DMS 273 treated with DMSO at 0.1 percent for 48 hours (cell line): ENCODE data around the gene PCDHA6.
A peak's percentile ranks its signal among the peaks of the same experiment; 100 is the strongest.
"Not testable (repeated sequence)": the region's sequence is repeated elsewhere in the genome, so short reads cannot be mapped to it uniquely, and the experiment has no call there.

Experiments used
- DNase-seq: peaks from one replicate; lab custom pipeline; 2025; lab: John Stamatoyannopoulos, UW

The PCDHA6 gene, protein sequence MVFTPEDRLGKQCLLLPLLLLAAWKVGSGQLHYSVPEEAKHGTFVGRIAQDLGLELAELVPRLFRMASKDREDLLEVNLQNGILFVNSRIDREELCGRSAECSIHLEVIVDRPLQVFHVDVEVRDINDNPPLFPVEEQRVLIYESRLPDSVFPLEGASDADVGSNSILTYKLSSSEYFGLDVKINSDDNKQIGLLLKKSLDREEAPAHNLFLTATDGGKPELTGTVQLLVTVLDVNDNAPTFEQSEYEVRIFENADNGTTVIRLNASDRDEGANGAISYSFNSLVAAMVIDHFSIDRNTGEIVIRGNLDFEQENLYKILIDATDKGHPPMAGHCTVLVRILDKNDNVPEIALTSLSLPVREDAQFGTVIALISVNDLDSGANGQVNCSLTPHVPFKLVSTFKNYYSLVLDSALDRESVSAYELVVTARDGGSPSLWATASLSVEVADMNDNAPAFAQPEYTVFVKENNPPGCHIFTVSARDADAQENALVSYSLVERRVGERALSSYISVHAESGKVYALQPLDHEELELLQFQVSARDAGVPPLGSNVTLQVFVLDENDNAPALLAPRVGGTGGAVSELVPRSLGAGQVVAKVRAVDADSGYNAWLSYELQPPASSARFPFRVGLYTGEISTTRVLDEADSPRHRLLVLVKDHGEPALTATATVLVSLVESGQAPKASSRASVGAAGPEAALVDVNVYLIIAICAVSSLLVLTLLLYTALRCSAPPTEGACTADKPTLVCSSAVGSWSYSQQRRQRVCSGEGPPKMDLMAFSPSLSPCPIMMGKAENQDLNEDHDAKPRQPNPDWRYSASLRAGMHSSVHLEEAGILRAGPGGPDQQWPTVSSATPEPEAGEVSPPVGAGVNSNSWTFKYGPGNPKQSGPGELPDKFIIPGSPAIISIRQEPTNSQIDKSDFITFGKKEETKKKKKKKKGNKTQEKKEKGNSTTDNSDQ

DNA sequence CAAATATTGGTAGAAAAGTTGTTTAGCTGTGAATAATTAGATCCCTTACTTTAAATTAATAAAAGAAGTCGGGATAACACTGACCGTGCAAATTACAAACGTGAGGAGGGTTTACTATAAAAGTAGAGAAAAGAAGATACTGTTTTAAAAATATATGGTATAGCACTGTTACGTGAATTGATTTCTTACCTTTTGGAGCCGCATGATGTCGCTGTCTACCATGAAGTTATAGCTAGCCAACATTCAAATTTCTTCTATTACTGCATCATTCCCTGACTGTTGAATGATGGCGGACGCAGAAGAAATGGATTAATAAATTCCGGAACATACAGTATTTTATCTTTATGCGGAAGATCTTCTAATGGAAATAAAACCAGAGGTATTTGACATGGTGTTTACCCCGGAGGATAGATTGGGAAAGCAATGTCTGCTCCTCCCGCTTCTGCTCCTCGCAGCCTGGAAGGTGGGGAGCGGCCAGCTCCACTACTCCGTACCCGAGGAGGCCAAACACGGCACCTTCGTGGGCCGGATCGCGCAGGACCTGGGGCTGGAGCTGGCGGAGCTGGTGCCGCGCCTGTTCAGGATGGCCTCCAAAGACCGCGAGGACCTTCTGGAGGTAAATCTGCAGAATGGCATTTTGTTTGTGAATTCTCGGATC, at the start of gene PCDHA6:
Gene PCDHA6 (plus strand): TSS at position 257 of the 658 bp plus-strand sequence. CDS start 132 bp downstream, at position 389.
- no peak for DNase-seq

DNA sequence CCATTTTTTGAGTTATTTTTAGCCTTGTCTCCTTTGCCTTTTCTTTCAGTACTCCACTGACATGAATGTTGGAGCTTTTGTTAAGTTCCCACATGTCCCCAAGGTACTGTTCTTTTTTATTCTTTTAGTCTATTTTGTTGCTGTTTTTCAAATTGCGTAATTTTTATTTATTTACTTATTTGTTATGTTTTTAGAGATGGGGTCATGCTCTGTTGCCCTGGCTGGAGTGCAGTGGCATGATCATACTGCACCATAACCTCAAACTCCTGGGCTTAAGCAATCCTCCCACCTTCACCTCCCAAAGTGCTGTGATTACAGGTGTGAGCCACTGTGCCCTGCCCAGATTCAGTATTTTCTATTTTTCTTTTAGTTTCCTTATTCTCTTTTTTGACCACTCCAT, 47.2 kb upstream of the PCDHA6 start:
- no peak for DNase-seq

DNA sequence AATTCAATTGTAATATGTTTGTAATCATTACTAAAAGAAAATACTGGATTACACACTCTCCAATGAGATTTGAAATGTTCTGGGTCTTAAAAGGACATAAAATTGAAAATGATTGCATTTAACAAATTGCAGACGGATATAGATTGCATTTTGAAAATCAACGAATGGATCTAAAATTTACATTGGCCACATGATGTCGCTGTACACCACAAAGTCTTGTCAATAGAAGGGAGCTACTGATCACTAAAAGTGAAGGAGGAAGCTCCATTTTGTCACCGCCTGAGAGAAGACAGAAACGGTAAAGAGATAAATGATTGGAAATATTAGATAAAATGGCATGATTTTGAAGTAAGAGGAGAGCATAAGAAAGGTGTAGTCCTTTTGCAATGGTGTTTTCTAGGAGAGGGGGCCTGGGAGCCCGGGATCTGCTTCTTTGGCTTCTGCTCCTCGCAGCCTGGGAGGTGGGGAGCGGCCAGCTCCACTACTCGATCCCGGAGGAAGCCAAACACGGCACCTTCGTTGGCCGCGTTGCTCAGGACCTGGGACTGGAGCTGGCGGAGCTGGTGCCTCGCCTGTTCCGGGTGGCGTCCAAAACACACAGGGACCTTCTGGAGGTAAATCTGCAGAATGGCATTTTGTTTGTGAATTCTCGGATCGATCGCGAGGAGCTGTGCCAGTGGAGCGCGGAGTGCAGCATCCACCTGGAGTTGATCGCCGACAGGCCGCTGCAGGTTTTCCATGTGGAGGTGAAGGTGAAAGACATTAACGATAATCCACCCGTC, 41.7 kb upstream of the PCDHA6 start, which contains the start of gene PCDHA1:
Gene PCDHA1 (plus strand): TSS at position 236 of the 782 bp plus-strand sequence.
- no peak for DNase-seq

DNA sequence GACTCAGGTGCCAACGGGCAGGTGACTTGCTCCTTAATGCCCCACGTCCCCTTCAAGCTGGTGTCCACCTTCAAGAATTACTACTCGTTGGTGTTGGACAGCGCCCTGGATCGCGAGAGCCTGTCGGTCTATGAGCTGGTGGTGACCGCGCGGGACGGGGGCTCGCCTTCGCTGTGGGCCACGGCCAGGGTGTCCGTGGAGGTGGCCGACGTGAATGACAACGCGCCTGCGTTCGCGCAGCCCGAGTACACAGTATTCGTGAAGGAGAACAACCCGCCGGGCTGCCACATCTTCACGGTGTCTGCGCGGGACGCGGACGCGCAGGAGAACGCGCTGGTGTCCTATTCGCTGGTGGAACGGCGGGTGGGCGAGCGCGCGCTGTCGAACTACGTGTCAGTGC, 40.3 kb upstream of the PCDHA6 start:
- DNase-seq: not testable (repeated sequence)

DNA sequence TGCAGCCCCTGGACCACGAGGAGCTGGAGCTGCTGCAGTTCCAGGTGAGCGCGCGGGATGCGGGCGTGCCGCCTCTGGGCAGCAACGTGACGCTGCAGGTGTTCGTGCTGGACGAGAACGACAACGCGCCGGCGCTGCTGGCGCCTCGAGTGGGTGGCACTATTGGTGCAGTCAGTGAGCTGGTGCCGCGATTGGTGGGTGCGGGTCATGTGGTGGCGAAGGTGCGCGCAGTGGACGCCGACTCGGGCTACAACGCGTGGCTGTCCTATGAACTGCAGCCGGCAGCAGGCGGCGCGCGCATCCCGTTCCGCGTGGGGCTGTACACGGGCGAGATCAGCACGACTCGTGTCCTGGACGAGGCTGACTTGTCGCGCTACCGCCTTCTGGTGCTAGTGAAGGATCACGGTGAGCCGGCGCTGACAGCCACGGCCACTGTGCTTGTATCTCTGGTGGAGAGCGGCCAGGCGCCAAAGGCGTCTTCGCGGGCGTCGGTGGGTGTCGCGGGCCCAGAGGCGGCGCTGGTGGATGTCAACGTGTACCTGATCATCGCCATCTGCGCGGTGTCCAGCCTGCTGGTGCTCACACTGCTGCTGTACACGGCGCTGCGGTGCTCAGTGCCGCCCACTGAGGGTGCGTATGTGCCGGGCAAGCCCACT, 39.8 kb upstream of the PCDHA6 start:
- DNase-seq: not testable (repeated sequence)

- DNase-seq: no peak
Measured at GRCh38 chr5:140791089-140791488, 36.7 kb upstream of the PCDHA6 start.

DNA sequence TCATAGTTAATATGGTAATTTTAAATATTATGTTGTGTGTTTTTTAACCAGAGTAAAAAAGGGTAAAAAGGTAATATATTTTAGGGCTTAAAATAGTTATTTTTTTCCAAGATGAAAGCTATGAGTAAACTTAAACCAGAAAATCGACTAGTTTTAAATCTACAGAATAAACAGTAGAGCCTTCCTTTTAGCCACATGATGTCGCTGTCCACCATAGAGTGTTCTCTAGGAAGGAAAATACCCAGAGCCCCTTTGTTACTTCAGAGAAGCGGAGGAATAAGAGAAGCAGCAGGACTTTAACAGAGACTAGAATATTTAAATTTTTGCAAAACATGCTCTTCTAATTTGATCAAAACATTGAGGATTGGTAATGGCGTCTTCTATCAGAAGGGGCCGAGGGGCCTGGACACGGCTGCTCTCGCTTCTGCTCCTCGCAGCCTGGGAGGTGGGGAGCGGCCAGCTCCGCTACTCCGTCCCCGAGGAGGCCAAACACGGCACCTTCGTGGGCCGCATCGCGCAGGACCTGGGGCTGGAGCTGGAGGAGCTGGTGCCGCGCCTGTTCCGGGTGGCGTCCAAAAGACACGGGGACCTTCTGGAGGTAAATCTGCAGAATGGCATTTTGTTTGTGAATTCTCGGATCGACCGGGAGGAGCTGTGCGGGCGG, 33.0 kb upstream of the PCDHA6 start, which contains the start of gene PCDHA2:
Gene PCDHA2 (plus strand): TSS at position 258 of the 664 bp plus-strand sequence.
- DNase-seq: peak; percentile 41

- peak; percentile 33 for DNase-seq
Measured at GRCh38 chr5:140795259-140795641, 32.5 kb upstream of the PCDHA6 start.

DNA sequence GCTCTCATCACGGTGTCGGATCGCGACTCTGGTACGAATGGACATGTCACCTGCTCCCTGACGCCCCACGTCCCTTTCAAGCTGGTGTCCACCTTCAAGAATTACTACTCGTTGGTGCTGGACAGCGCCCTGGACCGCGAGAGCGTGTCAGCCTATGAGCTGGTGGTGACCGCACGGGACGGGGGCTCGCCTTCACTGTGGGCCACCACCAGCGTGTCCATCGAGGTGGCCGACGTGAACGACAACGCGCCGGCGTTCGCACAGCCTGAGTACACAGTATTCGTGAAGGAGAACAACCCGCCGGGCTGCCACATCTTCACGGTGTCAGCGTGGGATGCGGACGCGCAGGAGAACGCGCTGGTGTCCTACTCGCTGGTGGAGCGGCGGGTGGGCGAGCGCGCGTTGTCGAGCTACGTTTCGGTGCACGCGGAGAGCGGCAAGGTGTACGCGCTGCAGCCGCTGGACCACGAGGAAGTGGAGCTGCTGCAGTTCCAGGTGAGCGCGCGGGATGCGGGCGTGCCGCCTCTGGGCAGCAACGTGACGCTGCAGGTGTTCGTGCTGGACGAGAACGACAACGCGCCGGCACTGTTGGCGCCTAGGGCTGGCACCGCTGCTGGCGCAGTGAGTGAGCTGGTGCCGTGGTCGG, 31.6 kb upstream of the PCDHA6 start:
- not testable (repeated sequence) for DNase-seq

- no peak for DNase-seq
Measured at GRCh38 chr5:140796718-140797095, 31.1 kb upstream of the PCDHA6 start.

DNA sequence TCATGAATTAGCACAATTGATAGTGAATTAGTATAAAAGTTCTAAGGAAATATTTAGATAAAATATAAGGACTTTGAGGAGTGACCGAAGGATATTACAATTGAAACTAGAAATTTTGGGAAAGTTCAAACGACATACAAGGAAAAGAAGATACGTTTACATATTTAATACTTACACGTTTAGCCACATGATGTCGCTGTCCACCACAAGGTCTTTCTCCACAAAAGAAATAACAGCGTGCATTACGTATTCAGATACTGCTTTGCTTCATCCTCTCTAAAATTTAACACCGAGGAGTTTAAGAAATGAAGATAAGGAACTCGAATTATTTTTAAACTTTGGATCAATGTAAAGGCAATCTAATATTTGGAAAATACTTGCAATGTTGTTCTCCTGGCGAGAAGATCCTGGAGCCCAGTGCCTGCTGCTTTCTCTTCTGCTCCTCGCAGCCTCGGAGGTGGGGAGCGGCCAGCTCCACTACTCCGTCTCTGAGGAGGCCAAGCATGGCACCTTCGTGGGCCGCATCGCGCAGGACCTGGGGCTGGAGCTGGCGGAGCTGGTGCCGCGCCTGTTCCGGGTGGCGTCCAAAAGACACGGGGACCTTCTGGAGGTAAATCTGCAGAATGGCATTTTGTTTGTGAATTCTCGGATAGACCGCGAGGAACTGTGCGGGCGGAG, 26.8 kb upstream of the PCDHA6 start, which contains the start of gene PCDHA3:
Gene PCDHA3 (plus strand): TSS at position 242 of the 678 bp plus-strand sequence.
- no peak for DNase-seq

DNA sequence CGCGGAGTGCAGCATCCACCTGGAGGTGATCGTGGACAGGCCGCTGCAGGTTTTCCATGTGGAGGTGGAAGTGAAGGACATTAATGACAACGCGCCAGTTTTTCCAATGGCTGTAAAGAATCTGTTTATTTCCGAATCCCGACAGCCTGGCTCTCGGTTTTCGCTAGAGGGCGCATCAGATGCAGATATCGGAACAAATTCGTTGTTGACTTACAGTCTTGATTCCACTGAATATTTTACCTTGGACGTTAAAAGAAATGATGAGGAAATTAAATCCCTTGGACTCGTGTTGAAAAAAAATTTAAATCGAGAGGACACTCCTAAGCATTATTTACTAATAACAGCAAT, 26.3 kb upstream of the PCDHA6 start:
- no peak for DNase-seq

DNA sequence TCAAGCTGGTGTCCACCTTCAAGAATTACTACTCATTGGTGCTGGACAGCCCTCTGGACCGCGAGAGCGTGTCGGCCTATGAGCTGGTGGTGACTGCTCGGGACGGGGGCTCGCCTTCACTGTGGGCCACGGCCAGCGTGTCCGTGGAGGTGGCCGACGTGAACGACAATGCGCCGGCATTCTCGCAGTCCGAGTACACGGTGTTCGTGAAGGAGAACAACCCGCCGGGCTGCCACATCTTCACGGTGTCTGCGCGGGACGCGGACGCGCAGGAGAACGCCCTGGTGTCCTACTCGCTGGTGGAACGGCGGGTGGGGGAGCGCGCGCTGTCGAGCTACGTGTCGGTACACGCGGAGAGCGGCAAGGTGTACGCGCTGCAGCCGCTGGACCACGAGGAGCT, 25.4 kb upstream of the PCDHA6 start:
- DNase-seq: not testable (repeated sequence)

DNA sequence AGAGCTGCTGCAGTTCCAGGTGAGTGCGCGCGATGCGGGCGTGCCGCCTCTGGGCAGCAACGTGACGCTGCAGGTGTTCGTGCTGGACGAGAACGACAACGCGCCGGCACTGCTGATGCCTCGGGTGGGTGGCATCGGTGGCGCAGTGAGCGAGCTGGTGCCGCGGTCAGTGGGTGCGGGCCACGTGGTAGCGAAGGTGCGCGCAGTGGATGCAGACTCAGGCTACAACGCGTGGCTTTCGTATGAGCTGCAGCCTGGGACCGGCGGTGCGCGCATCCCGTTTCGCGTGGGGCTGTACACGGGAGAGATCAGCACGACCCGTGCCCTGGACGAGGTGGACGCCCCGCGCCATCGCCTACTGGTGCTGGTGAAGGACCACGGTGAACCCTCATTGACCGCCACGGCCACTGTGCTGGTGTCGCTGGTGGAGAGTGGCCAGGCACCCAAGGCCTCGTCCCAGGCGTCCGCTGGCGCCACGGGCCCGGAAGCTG, 24.9 kb upstream of the PCDHA6 start:
- DNase-seq: no peak

- no peak for DNase-seq
Measured at GRCh38 chr5:140806834-140807775, 20.7 kb upstream of the PCDHA6 start, which contains the start of gene PCDHA4. TSS of gene PCDHA4 (plus strand) at chr5:140807068.

DNA sequence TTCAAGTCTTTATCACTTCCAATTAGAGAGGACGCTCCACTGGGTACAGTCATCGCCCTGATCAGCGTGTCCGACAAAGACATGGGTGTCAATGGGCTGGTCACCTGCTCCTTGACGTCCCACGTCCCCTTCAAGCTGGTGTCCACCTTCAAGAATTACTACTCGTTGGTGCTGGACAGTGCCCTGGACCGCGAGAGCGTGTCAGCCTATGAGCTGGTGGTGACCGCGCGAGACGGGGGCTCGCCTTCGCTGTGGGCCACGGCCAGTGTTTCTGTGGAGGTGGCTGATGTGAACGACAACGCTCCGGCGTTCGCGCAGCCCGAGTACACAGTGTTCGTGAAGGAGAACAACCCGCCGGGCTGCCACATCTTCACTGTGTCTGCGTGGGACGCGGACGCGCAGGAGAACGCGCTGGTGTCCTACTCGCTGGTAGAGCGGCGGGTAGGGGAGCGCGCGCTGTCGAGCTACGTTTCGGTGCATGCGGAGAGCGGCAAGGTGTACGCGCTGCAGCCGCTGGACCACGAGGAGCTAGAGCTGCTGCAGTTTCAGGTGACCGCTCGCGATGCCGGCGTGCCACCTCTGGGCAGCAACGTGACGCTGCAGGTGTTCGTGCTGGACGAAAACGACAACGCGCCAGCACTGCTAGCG, 19.4 kb upstream of the PCDHA6 start:
- DNase-seq: not testable (repeated sequence)

DNA sequence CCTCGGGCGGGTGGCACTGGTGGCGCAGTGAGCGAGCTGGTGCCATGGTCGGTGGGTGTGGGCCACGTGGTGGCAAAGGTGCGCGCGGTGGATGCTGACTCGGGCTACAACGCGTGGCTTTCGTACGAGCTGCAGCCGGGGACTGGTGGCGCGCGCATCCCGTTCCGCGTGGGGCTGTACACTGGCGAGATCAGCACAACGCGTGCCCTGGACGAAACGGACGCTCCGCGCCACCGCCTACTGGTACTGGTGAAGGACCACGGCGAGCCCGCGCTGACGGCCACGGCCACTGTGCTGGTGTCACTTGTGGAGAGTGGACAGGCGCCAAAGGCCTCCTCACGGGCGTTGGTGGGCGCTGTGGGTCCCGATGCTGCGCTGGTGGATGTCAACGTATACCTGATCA, 18.9 kb upstream of the PCDHA6 start:
- DNase-seq: no peak
